Activated CD4-positive, alpha-beta T cell treated with anti-CD3 and anti-CD28 coated beads, Interleukin-2, amount 10 ng/mL, durations not matched to agents 24 days and 14 days (primary cell): ENCODE results near the gene FAM107B. TPM values are rescaled to one million over a fixed set of nuclear protein-coding genes. Genes with fewer than 3 reads are reported as not detected.
"Not testable (repeated sequence)": the region's sequence is repeated elsewhere in the genome, so short reads cannot be mapped to it uniquely, and the experiment has no call there.

Experiments
- DNase-seq: peaks from one replicate; pipeline ENCODE4 v3.0.0; 2022
- H3K27ac Mint-ChIP-seq: one replicate; pipeline ENCODE4 v1.8.0; 2022; ENCODE audit warnings: mild to moderate bottlenecking, mixed read lengths
- H3K27me3 Mint-ChIP-seq: one replicate; pipeline ENCODE4 v1.8.0; 2022; ENCODE audit warnings: mixed read lengths
- H3K36me3 Mint-ChIP-seq: one replicate; pipeline ENCODE4 v1.8.0; 2022; ENCODE audit warnings: low read depth, mild to moderate bottlenecking, mixed read lengths
- H3K4me1 Mint-ChIP-seq: one replicate; pipeline ENCODE4 v1.8.0; 2021; ENCODE audit warnings: mixed read lengths
- H3K4me3 Mint-ChIP-seq: one replicate; pipeline ENCODE4 v1.8.0; 2022; ENCODE audit warnings: mild to moderate bottlenecking, moderate library complexity, mixed read lengths
- H3K9me3 Mint-ChIP-seq: one replicate; pipeline ENCODE4 v1.8.0; 2021; ENCODE audit warnings: mixed read lengths
- intact Hi-C: fragments of 100-400 bp; cut with micrococcal nuclease; formaldehyde crosslinking; loops from one replicate; pipeline ENCODE4 v1.15.1; 2023
- total RNA-seq: library from RNA; stranded (reverse); gene quantifications from 2 replicates; pipeline ENCODE4 v1.2.3, GENCODE V29; 2022

The FAM107B gene
- total RNA-seq, 1 donor from 2014 or later, result 113 TPM

DNA sequence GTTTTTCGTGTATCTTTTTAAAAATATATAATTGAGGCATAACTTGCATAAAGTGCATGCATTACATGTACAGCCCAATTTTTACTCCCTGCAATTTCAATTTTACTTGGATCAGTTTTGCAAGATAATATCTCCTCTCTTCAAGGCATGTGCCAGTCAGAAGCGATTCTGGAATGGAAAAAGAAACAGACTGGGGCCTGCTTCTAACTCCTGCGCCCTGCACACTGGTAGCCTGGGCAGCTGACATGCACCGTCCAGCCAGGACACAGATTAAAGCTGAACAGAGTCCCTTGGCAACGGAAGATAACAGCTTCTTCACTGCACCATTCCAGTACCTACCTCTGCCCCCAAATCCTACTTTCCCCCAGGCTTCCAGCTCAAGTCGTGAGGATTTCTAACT is 182.1 kb downstream of the FAM107B start:
- Mint-ChIP-seq H3K27ac (no peak overlapping the region), H3K4me3 (no peak overlapping the region)
- intact Hi-C loops, result no loop called here

DNA sequence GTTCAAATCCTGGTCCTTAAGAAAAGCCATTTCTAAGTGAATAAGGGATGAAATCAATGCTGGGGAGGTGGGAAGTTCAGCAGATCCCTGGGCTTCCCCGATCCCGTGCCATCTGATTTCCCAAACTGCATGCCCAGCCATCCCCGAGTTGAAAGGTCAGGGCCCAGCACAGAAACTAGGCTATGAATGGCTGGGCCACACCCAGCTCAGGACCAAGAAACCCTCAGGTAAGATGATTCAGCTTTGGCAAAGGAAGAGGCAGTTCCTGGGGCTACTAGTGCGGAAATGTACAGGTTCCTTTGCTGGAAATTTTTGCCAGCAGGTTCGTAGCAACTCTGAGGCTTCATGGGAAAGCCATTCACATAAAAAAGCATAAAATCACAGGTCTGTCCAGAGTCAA is 182.7 kb downstream of the FAM107B start:
- Mint-ChIP-seq H3K27me3 (no peaks in the 10 kb centered on the region), H3K9me3 (peaks cover 12% of the 10 kb centered on the region), H3K4me3 (no peak overlapping the region), H3K27ac (no peak overlapping the region), H3K4me1 (peaks cover 60% of the 10 kb centered on the region), H3K36me3 (peaks cover 66% of the 10 kb centered on the region)
- intact Hi-C loops, result no loop called here
- DNase-seq, result no peak

More for the DNA sequence above, 182.1 kb downstream of the FAM107B start:
- Mint-ChIP-seq H3K36me3 (peaks cover 69% of the 10 kb centered on the region), H3K27me3 (no peaks in the 10 kb centered on the region), H3K9me3 (peaks cover 12% of the 10 kb centered on the region), H3K4me1 (peaks cover 61% of the 10 kb centered on the region)
- DNase-seq, result no peak

DNA sequence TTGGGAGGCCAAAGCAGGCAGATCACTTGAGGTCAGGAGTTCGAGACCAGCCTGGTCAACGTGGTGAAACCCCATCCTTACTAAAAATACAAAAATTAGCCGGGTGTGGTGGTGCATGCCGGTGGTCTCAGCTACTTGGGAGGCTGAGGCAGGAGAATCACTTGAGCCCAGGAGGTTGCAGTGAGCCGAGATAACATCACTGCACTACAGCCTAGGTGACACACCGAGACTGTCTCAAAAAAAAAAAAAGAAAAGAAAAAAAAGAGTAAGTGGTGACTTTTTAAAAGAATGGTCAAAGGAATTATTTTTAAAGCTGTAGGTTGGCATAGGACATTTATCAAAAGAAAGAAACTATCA is 185.8 kb downstream of the FAM107B start:
- intact Hi-C loops, result loop anchor here (1.0 kb wide), 4 partner anchors 8 to 289 kb away; partner anchors contain the start of gene SUV39H2
- Mint-ChIP-seq H3K4me3 (peak overlapping the region; percentile 84), H3K36me3 (peaks cover 57% of the 10 kb centered on the region), H3K27ac (peak overlapping the region; percentile 97), H3K4me1 (peaks cover 70% of the 10 kb centered on the region)
- not testable (repeated sequence) for H3K27me3 Mint-ChIP-seq, H3K9me3 Mint-ChIP-seq, DNase-seq

DNA sequence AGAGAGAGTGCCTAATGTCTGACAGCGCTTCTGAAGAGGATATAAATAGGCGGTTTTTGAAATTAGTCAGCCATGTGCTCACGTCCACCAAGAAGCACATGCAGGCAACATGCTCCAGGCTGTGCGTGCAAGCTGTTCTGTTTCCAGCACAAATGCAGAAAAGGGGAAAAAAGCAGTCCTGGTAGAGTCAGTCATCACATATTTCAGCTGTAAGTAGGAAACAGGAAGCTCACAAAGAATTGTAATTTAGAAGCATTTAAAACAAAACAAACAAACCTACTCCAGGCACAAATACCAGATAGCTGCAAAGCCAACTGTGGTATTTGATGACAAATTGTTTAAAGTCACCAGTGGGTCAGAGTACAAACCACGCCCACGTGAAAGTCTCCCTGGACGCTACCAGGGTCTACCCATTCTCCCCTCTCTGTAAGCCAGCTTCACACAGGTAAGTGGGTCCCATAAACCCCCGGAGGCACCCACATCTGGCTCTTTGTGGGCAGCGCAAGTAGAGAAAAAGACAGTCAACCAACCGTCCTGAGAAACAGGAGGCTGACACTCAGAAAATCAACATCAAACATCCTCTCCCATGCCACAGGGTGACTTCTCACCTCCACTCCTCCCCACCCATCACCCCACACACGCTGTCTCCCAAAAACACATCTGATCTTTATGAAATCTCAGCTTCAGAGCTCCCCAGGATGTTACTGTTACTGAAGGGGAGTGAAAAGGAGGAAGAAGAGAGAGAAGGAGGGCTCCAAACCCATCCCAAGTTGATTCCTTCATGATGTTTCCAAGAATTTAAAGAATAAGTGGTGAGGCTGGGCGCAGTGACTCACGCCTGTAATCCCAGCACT is 186.4 kb downstream of the FAM107B start:
- Mint-ChIP-seq H3K4me3 (peak overlapping the region; percentile 84), H3K27ac (peak overlapping the region; percentile 97), H3K9me3 (no peaks in the 10 kb centered on the region), H3K4me1 (peaks cover 75% of the 10 kb centered on the region), H3K27me3 (no peaks in the 10 kb centered on the region), H3K36me3 (peaks cover 58% of the 10 kb centered on the region)
- intact Hi-C loops, result loop anchor here (1.0 kb wide), 4 partner anchors 9 to 290 kb away; partner anchors contain the start of gene SUV39H2
- peak; percentile 87 for DNase-seq

DNA sequence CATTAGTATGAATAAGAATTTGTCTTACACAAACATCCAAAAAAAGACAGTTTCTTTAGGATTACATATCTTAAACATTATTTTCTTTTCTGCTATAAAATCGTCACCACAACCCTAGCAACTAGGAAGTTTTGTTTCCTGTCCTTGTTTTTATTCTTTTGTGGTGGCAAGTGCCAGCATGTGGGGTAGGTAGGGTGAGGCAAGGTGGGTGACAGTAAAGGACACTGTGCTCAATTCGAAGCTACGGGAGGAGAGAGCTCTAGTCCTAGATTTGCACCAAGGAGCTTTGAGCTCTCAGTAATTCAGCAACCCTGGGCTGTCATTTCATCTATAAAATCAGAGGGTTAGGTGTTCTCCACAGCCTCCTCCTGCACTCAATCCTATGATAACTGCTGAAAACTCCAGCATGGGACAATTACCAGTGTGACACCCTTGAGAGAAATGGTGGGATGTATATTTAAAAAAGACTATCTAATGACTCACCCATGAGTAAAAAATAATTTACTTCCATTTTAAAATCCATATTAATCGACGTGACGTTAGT is 187.1 kb downstream of the FAM107B start:
- Mint-ChIP-seq H3K36me3 (peaks cover 58% of the 10 kb centered on the region), H3K9me3 (no peaks in the 10 kb centered on the region), H3K4me3 (peak overlapping the region; percentile 84), H3K27me3 (no peaks in the 10 kb centered on the region), H3K4me1 (peaks cover 77% of the 10 kb centered on the region), H3K27ac (peak overlapping the region; percentile 97)
- peak; percentile 79 for DNase-seq
- intact Hi-C loops, result loop anchor here (1.0 kb wide), 4 partner anchors 10 to 291 kb away; partner anchors contain the start of gene SUV39H2

DNA sequence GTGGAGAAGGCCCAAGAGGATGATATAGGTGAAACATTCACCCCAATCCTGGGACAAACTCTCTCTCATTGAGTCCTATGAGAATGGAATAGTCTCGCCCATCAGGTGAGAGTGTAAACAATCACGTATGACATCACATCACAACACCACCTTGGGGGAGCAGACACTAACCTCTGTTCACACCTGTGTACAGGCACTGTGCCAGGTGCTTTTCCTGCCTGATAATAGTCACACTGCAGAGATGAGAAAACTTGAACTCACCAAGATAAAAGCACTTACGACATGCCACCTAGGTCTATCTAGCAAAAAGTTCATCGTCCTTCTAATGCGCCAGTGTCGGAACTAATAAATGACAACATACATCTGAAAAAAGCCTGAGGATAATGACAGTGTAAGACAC is 187.8 kb downstream of the FAM107B start:
- Mint-ChIP-seq H3K36me3 (peaks cover 55% of the 10 kb centered on the region), H3K27ac (peak overlapping the region; percentile 92), H3K9me3 (no peaks in the 10 kb centered on the region), H3K27me3 (no peaks in the 10 kb centered on the region), H3K4me1 (peaks cover 76% of the 10 kb centered on the region), H3K4me3 (peak overlapping the region; percentile 51)
- intact Hi-C loops, result no loop called here
- no peak for DNase-seq

DNA sequence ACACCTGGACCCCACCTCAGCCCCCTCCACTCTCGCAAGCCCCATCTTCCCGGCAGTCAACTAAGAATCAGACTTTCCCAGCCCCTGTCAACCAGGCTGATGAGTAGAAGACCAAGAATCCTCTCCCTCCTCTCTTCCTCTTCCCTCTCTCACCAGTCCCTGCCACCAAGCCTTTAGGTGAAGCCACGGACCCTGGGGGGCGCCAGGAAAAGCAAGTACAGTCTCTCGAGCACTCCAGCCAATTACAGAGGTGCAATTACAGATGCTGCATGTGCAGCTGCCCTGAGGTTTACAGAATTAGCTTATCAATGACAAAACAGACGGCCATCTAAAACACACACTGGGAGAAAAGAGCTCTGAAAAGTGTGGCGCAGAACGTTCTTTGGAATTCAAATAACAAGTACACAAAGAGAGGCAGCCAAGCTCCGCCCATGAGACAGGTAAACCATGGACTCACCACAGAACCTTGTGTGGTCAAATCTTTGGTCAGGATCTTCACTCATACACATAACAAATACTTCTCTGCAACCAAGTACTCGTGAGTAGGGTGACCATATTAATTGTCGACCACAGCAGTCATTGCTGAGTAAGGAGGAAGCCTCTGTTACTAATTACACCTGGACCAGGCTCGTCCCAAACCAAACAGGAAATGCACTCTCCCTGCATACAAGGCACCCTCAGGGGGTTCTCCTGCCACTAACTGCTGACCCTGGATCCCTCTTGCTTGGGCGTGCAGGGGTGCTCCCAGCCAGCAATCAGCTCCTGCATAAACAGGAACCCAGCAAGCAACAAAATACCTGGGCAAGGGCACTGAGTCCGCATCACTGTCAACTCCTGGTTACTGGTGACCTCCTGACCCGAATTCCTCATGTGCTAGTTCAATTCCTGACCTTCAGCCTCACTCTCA is 189.2 kb downstream of the FAM107B start:
- H3K4me3 Mint-ChIP-seq, result peak overlapping the region; percentile 51
- intact Hi-C loops, result no loop called here
- DNase-seq, result no peak
- H3K9me3 Mint-ChIP-seq, result no peaks in the 10 kb centered on the region
- H3K27me3 Mint-ChIP-seq, result no peaks in the 10 kb centered on the region
- H3K4me1 Mint-ChIP-seq, result peaks cover 79% of the 10 kb centered on the region
- H3K36me3 Mint-ChIP-seq, result peaks cover 53% of the 10 kb centered on the region
- H3K27ac Mint-ChIP-seq, result peak overlapping the region; percentile 92

DNA sequence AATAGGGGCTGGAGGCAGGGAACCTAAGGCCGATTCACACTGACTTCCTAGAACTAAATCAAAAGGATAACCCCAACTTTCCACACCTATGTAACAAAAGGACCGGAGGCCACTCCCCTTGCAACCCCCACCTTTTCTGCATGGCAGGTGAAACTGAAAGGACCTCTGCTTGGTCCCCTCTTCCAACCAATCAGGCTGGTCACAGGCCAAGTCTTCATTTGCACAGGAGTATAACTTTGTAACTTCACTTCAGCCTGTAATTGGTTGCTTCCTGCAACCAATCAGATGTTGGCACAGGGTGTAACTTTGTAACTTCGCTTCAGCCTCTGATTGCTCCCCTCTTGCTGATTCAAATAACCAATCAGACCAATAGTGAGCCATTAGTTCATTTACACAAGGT is 190.0 kb downstream of the FAM107B start:
- peak overlapping the region; percentile 92 for H3K27ac Mint-ChIP-seq
- peak; percentile 85 for DNase-seq
- H3K9me3 Mint-ChIP-seq, result no peaks in the 10 kb centered on the region
- peak overlapping the region; percentile 45 for H3K4me3 Mint-ChIP-seq
- intact Hi-C loops, result no loop called here
- H3K27me3 Mint-ChIP-seq, result no peaks in the 10 kb centered on the region
- H3K36me3 Mint-ChIP-seq, result peaks cover 47% of the 10 kb centered on the region
- peaks cover 77% of the 10 kb centered on the region for H3K4me1 Mint-ChIP-seq

DNA sequence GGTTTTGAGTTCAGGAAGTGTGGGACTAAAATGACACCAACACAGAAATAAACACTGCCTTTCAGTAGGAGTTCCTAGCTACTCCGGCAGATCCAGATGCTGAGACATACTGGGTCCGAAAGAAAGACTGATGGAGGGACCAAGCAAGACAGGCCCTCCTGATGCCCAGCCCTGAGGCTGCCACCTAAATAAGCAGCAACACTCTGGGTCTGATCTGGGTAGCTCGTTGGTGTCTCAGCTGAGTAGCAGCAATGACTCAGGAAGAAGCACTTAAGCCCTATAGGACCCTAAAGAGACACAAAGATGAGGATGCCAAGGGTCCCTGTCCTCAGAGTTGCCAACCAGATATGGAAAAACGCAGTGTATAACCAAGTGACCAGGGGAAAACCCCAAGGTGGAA is 190.7 kb downstream of the FAM107B start:
- Mint-ChIP-seq H3K36me3 (peaks cover 43% of the 10 kb centered on the region), H3K4me3 (peak overlapping the region; percentile 80), H3K27me3 (no peaks in the 10 kb centered on the region), H3K27ac (peak overlapping the region; percentile 92), H3K9me3 (no peaks in the 10 kb centered on the region), H3K4me1 (peaks cover 73% of the 10 kb centered on the region)
- intact Hi-C loops, result loop anchor here (1.0 kb wide), 2 partner anchors 12 to 64 kb away; no protein-coding TSS in a partner anchor
- peak; percentile 71 for DNase-seq

DNA sequence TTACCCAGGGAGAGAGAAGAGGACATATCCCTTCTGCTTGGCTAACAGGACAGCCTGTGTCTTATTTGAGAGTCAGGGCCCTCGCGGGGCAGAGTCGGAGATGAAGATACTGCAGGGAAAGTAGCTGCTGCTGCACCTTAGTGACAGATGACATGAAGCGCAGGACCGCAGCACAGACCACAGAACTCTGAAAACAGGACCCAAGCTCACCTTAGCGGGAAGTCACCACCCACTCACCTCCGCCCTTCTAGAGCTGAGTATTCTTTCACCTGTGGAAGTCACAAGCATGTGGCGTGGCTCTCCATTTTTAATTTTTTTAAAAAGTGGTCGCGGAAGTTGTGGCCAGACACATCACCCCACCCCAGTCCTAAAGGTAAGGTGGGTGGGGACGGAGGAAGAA is 191.4 kb downstream of the FAM107B start:
- no peaks in the 10 kb centered on the region for H3K9me3 Mint-ChIP-seq
- H3K4me1 Mint-ChIP-seq, result peaks cover 68% of the 10 kb centered on the region
- H3K4me3 Mint-ChIP-seq, result peak overlapping the region; percentile 80
- intact Hi-C loops, result loop anchor here (1.0 kb wide), 2 partner anchors 11 to 65 kb away; no protein-coding TSS in a partner anchor
- H3K36me3 Mint-ChIP-seq, result peaks cover 41% of the 10 kb centered on the region
- DNase-seq, result peak; percentile 93
- H3K27me3 Mint-ChIP-seq, result no peaks in the 10 kb centered on the region
- H3K27ac Mint-ChIP-seq, result peak overlapping the region; percentile 92

DNA sequence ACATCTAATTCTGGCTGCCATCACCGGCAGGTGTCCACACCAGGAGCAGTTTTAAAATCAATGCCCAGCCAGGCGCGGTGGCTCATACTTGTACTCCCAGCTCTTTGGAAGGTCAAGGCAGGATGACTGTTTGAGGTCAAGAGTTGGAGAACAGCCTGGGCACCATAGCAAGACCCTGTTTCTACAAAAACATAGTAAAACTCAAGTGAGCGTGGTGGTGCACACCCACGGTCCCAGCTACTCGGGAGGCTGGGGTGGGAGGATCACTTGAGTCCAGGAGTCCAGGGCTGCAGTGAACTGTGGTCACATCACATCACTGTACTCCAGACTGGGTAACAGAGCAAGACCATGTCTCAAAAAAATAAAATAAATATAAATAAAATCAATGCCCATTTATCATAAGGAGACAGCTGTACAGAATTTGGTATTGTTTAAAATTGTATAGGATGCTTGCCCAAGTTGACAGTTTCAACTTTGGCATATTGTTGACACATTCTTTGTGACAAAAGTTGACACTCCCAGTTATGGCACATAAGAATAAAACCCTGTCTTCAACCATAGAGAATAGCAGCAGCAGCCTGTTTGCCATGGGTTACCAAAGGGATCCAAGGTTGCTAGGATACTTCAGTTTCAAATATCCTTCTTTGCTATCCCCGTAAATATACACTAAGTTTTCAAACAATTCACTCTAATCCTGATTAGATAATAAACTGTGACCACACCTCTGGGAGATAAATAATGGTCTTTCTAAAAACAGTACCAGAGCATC is 193.0 kb downstream of the FAM107B start:
- Mint-ChIP-seq H3K27ac (peak overlapping the region; percentile 83), H3K4me3 (peak overlapping the region; percentile 16), H3K27me3 (no peaks in the 10 kb centered on the region), H3K36me3 (peaks cover 43% of the 10 kb centered on the region), H3K9me3 (no peaks in the 10 kb centered on the region), H3K4me1 (peaks cover 57% of the 10 kb centered on the region)
- intact Hi-C loops, result no loop called here
- DNase-seq, result no peak

DNA sequence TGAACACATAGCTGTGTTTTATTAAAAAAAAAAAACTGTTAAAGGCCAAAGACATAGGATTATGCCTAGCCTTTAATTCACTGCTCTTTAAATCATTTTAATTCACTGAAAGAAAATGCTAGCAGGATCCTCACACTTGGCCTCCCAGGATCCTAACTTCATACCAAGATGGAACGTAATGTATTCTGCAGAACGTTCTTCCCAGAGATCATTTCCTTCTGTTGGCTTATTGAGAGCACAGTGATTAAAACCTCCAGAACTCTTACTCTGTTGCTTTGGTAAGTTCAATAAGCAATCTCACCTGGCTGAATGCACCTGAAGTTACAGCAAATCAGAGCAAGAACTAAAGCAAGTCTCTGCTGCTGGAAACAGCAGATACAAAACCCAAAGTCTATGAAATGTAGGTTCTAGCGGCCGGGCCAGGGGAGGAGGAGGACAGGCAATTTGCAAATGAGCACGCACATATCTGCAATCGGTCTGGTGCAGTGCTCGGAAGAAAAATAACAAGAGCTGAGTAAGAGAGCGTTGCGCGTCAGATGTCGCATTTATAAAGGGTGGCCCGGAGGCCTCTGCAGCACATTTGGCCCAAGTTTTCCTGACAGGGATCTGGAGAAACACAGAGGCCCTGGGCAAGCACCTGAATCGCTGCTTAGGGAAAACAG is 193.9 kb downstream of the FAM107B start:
- intact Hi-C loops, result no loop called here
- Mint-ChIP-seq H3K9me3 (peaks cover 2% of the 10 kb centered on the region), H3K4me1 (peaks cover 52% of the 10 kb centered on the region), H3K36me3 (peaks cover 39% of the 10 kb centered on the region), H3K27ac (peak overlapping the region; percentile 54), H3K27me3 (no peaks in the 10 kb centered on the region), H3K4me3 (no peak overlapping the region)
- no peak for DNase-seq
